WTC11 (cell line): ENCODE measurements around the gene ANKRD11.

ENCODE experiments used
- CBFB ChIP-seq: sonication (generic); formaldehyde crosslinking; IDR thresholded peaks from 2 replicates; pipeline ENCODE4 v1.8.1; 2022; ENCODE audit warnings: mild to moderate bottlenecking, low read depth, missing genetic modification reagents
- CTCF ChIP-seq: fragments of 200-600 bp; IDR thresholded peaks from 2 replicates; pipeline ENCODE4 v1.8.0; 2022; ENCODE audit warnings: antibody characterized with exemption
- ELF4 ChIP-seq: sonication (generic); formaldehyde crosslinking; IDR thresholded peaks from 2 replicates; pipeline ENCODE4 v1.8.1; 2022; ENCODE audit warnings: low read depth, mild to moderate bottlenecking, moderate library complexity, missing genetic modification reagents
- ETV6 ChIP-seq: sonication (generic); formaldehyde crosslinking; IDR thresholded peaks from 2 replicates; pipeline ENCODE4 v1.8.1; 2022; ENCODE audit warnings: mild to moderate bottlenecking, missing genetic modification reagents
- MLX ChIP-seq: sonication (generic); formaldehyde crosslinking; IDR thresholded peaks from 2 replicates; pipeline ENCODE4 v1.8.1; 2023; ENCODE audit warnings: mild to moderate bottlenecking, missing genetic modification reagents, moderate library complexity
- TF ChIP-seq, protein P1 (sequence below): sonication (generic); formaldehyde crosslinking; conservative IDR thresholded peaks from 2 replicates; pipeline ENCODE4 v1.8.1; 2022; ENCODE audit warnings: mild to moderate bottlenecking, missing genetic modification reagents
- TF ChIP-seq, protein P2 (sequence below): sonication (generic); formaldehyde crosslinking; IDR thresholded peaks from 2 replicates; pipeline ENCODE4 v1.8.1; 2022; ENCODE audit warnings: low read depth, mild to moderate bottlenecking, moderate library complexity, missing genetic modification reagents, borderline replicate concordance
- TF ChIP-seq, protein P3 (sequence below): sonication (generic); formaldehyde crosslinking; IDR thresholded peaks from 2 replicates; pipeline ENCODE4 v1.8.1; 2022; ENCODE audit warnings: low read depth, missing genetic modification reagents, borderline replicate concordance

DNA sequence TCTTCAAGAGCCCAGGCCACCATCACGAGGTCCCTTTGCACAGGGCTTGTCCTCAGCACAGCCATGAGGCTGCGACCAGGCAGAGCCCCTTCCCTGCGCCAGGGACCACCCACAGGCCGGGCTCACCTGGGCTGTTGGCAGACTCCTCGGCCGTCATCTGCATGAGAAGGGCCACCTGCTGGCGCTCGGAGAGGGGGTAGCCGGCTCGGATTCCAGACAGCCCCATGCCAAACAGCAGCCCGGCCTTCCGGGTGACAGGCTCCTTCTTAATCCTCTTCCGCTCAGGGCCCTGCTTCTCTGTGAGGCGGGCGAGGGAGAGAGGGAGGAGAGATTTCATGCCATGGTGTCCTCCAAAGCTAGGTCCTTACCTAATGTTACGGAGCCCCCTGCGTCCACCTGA, 199.5 kb downstream of the ANKRD11 start:
- TF ChIP-seq CTCF = no peak
- no peak for TF ChIP-seq ELF4 (CRISPR knock-in tag)
- TF ChIP-seq, protein P1, sequence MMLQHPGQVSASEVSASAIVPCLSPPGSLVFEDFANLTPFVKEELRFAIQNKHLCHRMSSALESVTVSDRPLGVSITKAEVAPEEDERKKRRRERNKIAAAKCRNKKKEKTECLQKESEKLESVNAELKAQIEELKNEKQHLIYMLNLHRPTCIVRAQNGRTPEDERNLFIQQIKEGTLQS (CRISPR knock-in tag) = no peak
- TF ChIP-seq CBFB = no peak
- TF ChIP-seq, protein P2, sequence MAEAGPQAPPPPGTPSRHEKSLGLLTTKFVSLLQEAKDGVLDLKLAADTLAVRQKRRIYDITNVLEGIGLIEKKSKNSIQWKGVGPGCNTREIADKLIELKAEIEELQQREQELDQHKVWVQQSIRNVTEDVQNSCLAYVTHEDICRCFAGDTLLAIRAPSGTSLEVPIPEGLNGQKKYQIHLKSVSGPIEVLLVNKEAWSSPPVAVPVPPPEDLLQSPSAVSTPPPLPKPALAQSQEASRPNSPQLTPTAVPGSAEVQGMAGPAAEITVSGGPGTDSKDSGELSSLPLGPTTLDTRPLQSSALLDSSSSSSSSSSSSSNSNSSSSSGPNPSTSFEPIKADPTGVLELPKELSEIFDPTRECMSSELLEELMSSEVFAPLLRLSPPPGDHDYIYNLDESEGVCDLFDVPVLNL = no peak
- no peak for TF ChIP-seq MLX (CRISPR knock-in tag)
- TF ChIP-seq, protein P3, sequence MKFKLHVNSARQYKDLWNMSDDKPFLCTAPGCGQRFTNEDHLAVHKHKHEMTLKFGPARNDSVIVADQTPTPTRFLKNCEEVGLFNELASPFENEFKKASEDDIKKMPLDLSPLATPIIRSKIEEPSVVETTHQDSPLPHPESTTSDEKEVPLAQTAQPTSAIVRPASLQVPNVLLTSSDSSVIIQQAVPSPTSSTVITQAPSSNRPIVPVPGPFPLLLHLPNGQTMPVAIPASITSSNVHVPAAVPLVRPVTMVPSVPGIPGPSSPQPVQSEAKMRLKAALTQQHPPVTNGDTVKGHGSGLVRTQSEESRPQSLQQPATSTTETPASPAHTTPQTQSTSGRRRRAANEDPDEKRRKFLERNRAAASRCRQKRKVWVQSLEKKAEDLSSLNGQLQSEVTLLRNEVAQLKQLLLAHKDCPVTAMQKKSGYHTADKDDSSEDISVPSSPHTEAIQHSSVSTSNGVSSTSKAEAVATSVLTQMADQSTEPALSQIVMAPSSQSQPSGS (CRISPR knock-in tag) = no peak
- TF ChIP-seq ETV6 = peak; percentile 91
